GM13976 (cell line): ENCODE results near the gene RGL1.

ENCODE experiments used
- DNase-seq: peaks from one replicate; pipeline ENCODE4 v3.0.0; 2012; ENCODE audit warnings: low spot score
- CTCF ChIP-seq: IDR thresholded peaks from 2 replicates; pipeline ENCODE4 v1.5.1; 2012; ENCODE audit warnings: borderline replicate concordance, mild to moderate bottlenecking; ENCODE audit not compliant: insufficient read depth; ENCODE audit errors: extremely low read depth, missing control alignments, control extremely low read depth
- in situ Hi-C: fragments of 300-500 bp; cut with MboI; formaldehyde crosslinking; loops from one replicate; pipeline ENCODE4 v1.12.0; 2022; ENCODE audit warnings: low sequenced_read_pairs, mixed read lengths, inconsistent platforms; ENCODE audit not compliant: unreplicated experiment

The RGL1 gene

DNA sequence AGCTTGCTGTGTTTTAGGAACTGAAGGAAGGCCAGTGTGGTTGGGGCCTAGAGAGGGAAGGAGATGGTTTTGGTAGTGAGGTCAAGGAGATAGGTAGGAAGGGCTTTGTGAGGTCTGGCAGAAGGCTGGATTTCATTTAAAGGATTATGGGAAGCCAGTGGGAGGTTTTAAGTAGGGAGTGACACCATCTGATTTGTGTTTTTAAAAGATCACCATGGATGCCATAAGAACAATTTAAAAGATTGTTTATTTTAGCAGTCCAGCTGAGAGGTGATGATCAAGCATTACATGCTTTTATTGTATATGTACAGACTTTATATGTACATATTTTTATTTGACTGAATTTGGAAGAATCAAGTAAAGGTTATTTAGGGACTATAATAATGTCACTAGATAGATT is 26.4 kb downstream of the RGL1 start:
- DNase-seq = no peak
- no peak for TF ChIP-seq CTCF
- in situ Hi-C loops = no loop called here

DNA sequence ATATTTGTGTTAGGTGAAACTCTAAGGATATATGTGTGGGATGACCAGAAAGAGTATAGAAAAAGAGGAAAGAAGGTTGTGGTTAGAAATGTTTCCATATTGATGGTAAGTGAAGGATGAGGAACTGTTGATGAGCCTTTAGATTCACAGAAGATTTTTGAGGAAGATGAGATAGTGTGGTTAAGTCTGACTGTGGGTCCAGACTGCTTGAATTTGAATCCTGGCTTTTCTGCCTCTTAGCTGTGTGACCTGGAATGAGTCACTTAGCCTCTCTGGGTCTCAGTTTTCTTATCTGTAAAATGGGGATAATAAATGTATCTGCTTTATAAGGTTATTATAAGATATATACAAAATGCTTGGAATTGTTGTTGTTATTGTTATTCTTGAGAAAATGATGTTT is 27.5 kb downstream of the RGL1 start:
- TF ChIP-seq CTCF = no peak
- no peak for DNase-seq
- in situ Hi-C loops = no loop called here

DNA sequence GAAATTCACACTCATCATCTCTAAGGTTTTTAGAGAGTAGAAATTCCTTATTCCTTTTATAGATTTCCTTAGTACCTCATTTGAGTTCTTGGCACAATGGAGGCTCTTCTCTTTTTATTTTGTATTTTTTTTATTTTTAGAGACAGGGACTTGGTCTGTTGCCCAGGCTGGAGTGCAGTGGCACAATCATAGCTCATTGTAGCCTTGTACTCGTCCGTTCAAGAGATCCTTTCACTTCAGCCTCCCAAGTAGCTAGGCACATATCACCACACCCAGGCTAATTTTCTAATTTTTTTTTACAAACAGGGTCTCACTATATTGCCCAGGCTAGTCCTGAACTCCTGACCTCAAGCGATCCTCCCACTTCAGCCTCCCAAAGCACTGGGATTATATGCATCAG is 29.6 kb downstream of the RGL1 start:
- TF ChIP-seq CTCF = no peak
- no peak for DNase-seq
- in situ Hi-C loops = no loop called here

DNA sequence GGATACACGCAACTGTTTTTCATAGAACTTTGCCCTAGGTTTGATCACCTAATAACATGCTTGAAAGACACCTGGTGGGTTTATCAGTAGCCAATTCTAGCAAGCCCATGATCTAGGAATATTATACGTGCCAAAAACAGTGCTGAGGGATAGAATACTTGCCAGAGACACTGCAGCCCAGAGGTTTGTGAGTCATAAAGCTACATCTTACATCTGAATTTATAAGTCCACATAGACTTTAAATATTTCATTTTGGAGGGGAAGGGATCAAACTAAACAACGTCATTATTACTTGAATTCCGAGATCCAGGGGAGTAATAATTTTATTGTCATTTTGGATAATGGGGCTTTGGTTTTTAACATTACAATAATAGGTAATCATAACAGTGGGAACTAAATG is 31.7 kb downstream of the RGL1 start:
- no peak for TF ChIP-seq CTCF
- no peak for DNase-seq
- in situ Hi-C loops = no loop called here

- no peak for DNase-seq
- in situ Hi-C loops = no loop called here
- no peak for TF ChIP-seq CTCF
Measured at GRCh38 chr1:183837062-183837461, 32.1 kb downstream of the RGL1 start.

GRCh38 chr1:183838221-183838620 is 33.3 kb downstream of the RGL1 start:
- in situ Hi-C loops = no loop called here
- no peak for DNase-seq
- TF ChIP-seq CTCF = no peak

- in situ Hi-C loops = loop anchor here (10.0 kb wide), 1 partner anchor 65 kb away; no protein-coding TSS in a partner anchor
- TF ChIP-seq CTCF = no peak
- DNase-seq = no peak
Measured at GRCh38 chr1:183840140-183840539, 35.2 kb downstream of the RGL1 start.
